ENCODE data around the gene LANCL3.

DNA sequence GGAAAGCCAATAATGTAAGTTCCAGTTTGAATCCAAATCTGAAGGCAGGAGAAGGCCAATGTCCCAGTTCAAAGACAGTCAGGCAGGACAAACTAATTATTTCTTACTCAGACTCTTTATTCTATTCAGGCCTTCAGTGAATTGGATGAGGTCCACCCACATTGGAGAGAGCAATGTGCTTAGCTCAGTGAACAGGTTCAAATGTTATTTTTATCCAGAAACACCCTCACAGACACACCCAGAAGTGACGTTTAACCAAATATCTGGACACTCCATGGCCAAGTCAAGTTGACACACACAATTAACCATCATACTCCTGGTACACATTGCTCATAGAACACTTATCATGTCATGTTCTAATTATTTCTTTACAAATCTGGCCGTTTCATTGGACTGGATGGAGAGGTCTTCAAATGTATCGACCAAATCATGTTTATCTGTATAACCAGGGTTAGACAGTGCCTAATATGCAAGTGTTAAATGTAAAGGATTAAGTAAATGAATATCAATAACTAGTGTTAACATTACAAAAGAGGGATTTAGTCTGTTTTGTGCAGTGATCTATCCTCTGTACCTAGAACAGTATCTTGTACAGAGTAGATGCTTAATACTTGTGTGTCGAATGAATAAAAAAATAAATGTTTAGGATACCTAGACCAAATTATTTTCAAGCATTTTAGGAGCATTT is 87.0 kb downstream of the LANCL3 start:
- TF ChIP-seq, protein P1, sequence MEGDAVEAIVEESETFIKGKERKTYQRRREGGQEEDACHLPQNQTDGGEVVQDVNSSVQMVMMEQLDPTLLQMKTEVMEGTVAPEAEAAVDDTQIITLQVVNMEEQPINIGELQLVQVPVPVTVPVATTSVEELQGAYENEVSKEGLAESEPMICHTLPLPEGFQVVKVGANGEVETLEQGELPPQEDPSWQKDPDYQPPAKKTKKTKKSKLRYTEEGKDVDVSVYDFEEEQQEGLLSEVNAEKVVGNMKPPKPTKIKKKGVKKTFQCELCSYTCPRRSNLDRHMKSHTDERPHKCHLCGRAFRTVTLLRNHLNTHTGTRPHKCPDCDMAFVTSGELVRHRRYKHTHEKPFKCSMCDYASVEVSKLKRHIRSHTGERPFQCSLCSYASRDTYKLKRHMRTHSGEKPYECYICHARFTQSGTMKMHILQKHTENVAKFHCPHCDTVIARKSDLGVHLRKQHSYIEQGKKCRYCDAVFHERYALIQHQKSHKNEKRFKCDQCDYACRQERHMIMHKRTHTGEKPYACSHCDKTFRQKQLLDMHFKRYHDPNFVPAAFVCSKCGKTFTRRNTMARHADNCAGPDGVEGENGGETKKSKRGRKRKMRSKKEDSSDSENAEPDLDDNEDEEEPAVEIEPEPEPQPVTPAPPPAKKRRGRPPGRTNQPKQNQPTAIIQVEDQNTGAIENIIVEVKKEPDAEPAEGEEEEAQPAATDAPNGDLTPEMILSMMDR (IDR thresholded peaks at IDR 0.05): no peak
- no peak for TF ChIP-seq POLR2A (IDR thresholded peaks at IDR 0.05)
